OCI-LY1 (cell line): ENCODE data around the gene STX17.

Experiments
- EZH2 ChIP-seq: fragments of 200-600 bp; sonication (generic), shearing (Covaris generic); IDR thresholded peaks from 2 replicates; pipeline ENCODE4 v1.8.0; 2017; ENCODE audit warnings: borderline replicate concordance, mixed run types, mild to moderate bottlenecking, antibody characterized with exemption, low read length, moderate library complexity, mixed read lengths
- TF ChIP-seq, protein P1 (sequence below): fragments of 200-600 bp; sonication (generic), shearing (Covaris generic); IDR thresholded peaks from 2 replicates; pipeline ENCODE4 v1.5.1; 2017; ENCODE audit warnings: mild to moderate bottlenecking, antibody characterized with exemption, low read length, moderate library complexity, mixed read lengths

DNA sequence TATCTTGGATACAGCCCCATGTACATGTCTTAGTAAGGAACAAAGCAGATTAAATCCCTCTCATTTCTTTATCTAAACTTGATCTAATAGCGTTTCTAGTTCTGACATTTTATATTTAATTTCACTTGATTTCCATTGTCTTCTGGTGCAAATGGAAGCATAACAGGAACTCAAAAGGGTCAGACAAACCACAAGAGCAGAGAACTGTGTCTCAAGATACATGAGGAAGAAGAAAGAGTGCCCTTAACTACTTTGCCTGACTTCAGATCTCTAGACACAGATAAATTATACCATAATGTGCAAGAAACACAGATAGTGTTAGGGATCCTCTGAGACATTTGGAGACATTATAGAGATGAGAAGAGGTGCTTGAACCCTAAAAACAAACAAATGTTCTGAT, 20.7 kb upstream of the STX17 start:
- TF ChIP-seq EZH2 = no peak
- TF ChIP-seq, protein P1, sequence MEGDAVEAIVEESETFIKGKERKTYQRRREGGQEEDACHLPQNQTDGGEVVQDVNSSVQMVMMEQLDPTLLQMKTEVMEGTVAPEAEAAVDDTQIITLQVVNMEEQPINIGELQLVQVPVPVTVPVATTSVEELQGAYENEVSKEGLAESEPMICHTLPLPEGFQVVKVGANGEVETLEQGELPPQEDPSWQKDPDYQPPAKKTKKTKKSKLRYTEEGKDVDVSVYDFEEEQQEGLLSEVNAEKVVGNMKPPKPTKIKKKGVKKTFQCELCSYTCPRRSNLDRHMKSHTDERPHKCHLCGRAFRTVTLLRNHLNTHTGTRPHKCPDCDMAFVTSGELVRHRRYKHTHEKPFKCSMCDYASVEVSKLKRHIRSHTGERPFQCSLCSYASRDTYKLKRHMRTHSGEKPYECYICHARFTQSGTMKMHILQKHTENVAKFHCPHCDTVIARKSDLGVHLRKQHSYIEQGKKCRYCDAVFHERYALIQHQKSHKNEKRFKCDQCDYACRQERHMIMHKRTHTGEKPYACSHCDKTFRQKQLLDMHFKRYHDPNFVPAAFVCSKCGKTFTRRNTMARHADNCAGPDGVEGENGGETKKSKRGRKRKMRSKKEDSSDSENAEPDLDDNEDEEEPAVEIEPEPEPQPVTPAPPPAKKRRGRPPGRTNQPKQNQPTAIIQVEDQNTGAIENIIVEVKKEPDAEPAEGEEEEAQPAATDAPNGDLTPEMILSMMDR = no peak
